Activated CD8-positive, alpha-beta T cell treated with anti-CD3 and anti-CD28 coated beads, Interleukin-2, amount 10 ng/mL, durations not matched to agents 7 days and 5 days (primary cell): Measurements from ENCODE around the gene OPA3. TPM values are rescaled to one million over a fixed set of nuclear protein-coding genes. Genes with fewer than 3 reads are reported as not detected.

Experiments
- ATAC-seq: fragments of 150-1000 bp; cut with Tn5 transposase; one replicate; pipeline ENCODE4 v1.10.0; 2021; ENCODE audit warnings: moderate library complexity
- CTCF ChIA-PET: fragments of 350-600 bp; sonication (Branson Sonifier 250); formaldehyde crosslinking; loops from one replicate; lab custom pipeline; 2021; ENCODE audit warnings: antibody characterized with exemption; lab: Charles Lee
- POLR2A ChIA-PET: fragments of 350-600 bp; sonication (Branson Sonifier 250); formaldehyde crosslinking; loops from one replicate; lab custom pipeline; 2021; ENCODE audit warnings: antibody characterized with exemption; lab: Charles Lee
- DNase-seq: peaks from one replicate; pipeline ENCODE4 v3.0.0-alpha.2; 2020
- H3K27ac Mint-ChIP-seq: one replicate; pipeline ENCODE4 v1.8.0; 2021; ENCODE audit warnings: mild to moderate bottlenecking, mixed read lengths
- H3K27me3 Mint-ChIP-seq: one replicate; pipeline ENCODE4 v1.8.0; 2021; ENCODE audit warnings: low read depth, mixed read lengths
- H3K36me3 Mint-ChIP-seq: one replicate; pipeline ENCODE4 v1.8.0; 2021; ENCODE audit warnings: low read depth, mixed read lengths
- H3K4me1 Mint-ChIP-seq: one replicate; pipeline ENCODE4 v1.8.0; 2021; ENCODE audit warnings: low read depth, mixed read lengths
- H3K4me3 Mint-ChIP-seq: one replicate; pipeline ENCODE4 v1.8.0; 2021; ENCODE audit warnings: mild to moderate bottlenecking, mixed read lengths
- H3K9me3 Mint-ChIP-seq: one replicate; pipeline ENCODE4 v1.8.0; 2022; ENCODE audit warnings: mixed read lengths; ENCODE audit not compliant: insufficient read depth
- total RNA-seq, 2 experiments: library from RNA; stranded (reverse); gene quantifications; one replicate each; pipeline ENCODE4 v1.2.3, GENCODE V29; 2021

The OPA3 gene
- total RNA-seq, 2 experiments from 2014 or later: 13.4 to 14.9 TPM

GRCh38 chr19:45528744-45529419, 55.7 kb downstream of the OPA3 start:
- CTCF ChIA-PET: interaction anchor here (0.8 kb wide), 1 partner anchor 69 kb away, joined by 4 read pairs; no protein-coding TSS in a partner anchor

DNA sequence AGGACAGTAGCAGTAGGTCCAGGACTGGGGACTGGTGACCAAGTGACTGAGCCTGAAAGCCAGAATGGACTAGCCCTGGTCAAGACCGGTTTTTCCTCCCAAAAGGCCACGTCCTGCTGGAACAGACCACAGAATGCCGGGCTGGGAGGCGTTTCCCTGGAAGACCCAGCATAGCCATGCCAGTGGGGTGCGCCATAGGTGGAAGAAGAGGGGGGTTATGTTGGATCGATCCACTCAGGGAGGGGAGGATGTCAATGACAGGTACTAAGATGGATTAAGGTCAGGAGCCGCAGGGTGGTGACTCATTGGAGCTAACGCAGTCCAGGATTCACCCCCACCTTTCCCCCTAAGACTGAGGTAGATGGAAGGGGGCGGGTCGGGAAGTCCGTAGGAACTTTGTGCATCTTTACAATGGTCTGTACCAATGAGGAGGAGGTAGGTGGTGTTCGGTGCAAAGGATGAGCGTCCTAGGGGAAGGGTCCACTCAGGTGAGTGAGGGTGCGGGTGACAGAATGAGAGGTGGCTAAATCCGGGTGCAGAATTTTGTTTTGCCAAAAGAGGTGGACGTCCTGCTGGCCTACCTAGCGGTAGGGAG, 56.4 kb downstream of the OPA3 start:
- Mint-ChIP-seq H3K9me3 (peaks cover 3% of the 10 kb centered on the region), H3K27me3 (peaks cover 2% of the 10 kb centered on the region), H3K27ac (no peak overlapping the region), H3K4me1 (peaks cover 16% of the 10 kb centered on the region), H3K36me3 (peaks cover 58% of the 10 kb centered on the region), H3K4me3 (no peak overlapping the region)
- ChIA-PET CTCF (interaction anchor here (2.9 kb wide), 1 partner anchor 29 kb away, joined by 19 read pairs; no protein-coding TSS in a partner anchor), POLR2A (no interaction called here)
- DNase-seq (no peak), ATAC-seq (no peak)

More at GRCh38 chr19:45528744-45529419, 55.7 kb downstream of the OPA3 start:
- peaks cover 2% of the 10 kb centered on the region for H3K27me3 Mint-ChIP-seq
- ATAC-seq (peak; percentile 31), DNase-seq (no peak)
- no peak overlapping the region for H3K27ac Mint-ChIP-seq
- H3K36me3 Mint-ChIP-seq: peaks cover 52% of the 10 kb centered on the region
- H3K4me1 Mint-ChIP-seq: peaks cover 10% of the 10 kb centered on the region
- no peak overlapping the region for H3K4me3 Mint-ChIP-seq
- POLR2A ChIA-PET: no interaction called here
- peaks cover 3% of the 10 kb centered on the region for H3K9me3 Mint-ChIP-seq

DNA sequence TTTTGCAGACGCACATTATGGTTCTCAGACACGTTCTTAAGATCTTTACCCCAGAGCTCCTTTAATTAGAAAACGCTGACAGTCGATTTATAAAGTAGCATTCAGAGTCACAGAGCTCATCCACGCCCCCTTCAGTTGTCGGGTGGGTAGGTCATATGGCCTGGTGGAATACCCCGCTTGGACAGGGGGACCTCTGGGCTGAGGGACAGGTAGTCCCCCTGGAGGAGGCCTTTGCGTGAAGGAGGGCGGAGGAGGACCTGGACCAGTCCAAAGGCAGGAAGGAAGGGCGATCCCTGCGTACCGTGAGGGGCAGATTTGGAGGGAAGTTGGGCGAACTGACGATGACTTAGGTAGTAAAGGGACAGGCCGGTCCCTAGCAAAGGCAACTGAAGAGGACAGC, 56.9 kb downstream of the OPA3 start:
- DNase-seq (no peak), ATAC-seq (no peak)
- Mint-ChIP-seq H3K27ac (no peak overlapping the region), H3K4me3 (no peak overlapping the region), H3K27me3 (peaks cover 2% of the 10 kb centered on the region), H3K36me3 (peaks cover 60% of the 10 kb centered on the region), H3K9me3 (peaks cover 3% of the 10 kb centered on the region), H3K4me1 (peaks cover 19% of the 10 kb centered on the region)
- ChIA-PET POLR2A (no interaction called here), CTCF (interaction anchor here (0.9 to 2.9 kb wide), 2 partner anchors 28 to 30 kb away, joined by 4 to 19 read pairs; no protein-coding TSS in a partner anchor)

DNA sequence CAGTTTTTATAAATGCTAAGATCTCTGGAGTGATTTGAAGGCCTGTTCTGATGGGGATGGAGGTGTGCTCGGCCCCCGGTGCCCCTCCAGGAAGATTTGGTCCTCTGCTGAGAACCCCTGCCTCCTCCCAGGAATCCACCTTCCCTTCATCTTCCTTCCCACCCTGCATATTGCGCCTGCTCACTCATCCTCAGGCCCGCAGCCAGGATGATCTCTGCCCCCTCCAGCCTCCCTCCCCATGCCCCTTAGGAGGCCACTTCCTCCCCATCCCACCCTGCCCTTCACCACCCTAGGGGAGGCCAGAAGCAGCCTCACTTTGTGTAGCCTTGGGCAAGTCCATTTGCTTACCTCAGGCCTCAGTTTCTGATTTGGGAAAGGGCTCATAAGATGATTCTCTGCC, 57.6 kb downstream of the OPA3 start:
- Mint-ChIP-seq H3K4me1 (peaks cover 23% of the 10 kb centered on the region), H3K36me3 (peaks cover 63% of the 10 kb centered on the region), H3K4me3 (no peak overlapping the region), H3K27me3 (peaks cover 2% of the 10 kb centered on the region), H3K9me3 (peaks cover 3% of the 10 kb centered on the region), H3K27ac (no peak overlapping the region)
- DNase-seq (no peak), ATAC-seq (no peak)
- ChIA-PET CTCF (interaction anchor here (0.6 to 2.9 kb wide), 3 partner anchors 29 to 37 kb away, joined by 3 to 19 read pairs (median 4); no protein-coding TSS in a partner anchor), POLR2A (no interaction called here)

GRCh38 chr19:45526143-45526542, 58.5 kb downstream of the OPA3 start:
- no peak for DNase-seq
- H3K4me1 Mint-ChIP-seq: peaks cover 28% of the 10 kb centered on the region
- H3K36me3 Mint-ChIP-seq: peaks cover 60% of the 10 kb centered on the region
- no peak overlapping the region for H3K27ac Mint-ChIP-seq
- H3K9me3 Mint-ChIP-seq: no peaks in the 10 kb centered on the region
- POLR2A ChIA-PET: no interaction called here
- peaks cover 2% of the 10 kb centered on the region for H3K27me3 Mint-ChIP-seq
- ATAC-seq: no peak
- H3K4me3 Mint-ChIP-seq: no peak overlapping the region
- CTCF ChIA-PET: interaction anchor here (0.6 to 2.9 kb wide), 2 partner anchors 32 to 38 kb away, joined by 3 to 19 read pairs; no protein-coding TSS in a partner anchor

DNA sequence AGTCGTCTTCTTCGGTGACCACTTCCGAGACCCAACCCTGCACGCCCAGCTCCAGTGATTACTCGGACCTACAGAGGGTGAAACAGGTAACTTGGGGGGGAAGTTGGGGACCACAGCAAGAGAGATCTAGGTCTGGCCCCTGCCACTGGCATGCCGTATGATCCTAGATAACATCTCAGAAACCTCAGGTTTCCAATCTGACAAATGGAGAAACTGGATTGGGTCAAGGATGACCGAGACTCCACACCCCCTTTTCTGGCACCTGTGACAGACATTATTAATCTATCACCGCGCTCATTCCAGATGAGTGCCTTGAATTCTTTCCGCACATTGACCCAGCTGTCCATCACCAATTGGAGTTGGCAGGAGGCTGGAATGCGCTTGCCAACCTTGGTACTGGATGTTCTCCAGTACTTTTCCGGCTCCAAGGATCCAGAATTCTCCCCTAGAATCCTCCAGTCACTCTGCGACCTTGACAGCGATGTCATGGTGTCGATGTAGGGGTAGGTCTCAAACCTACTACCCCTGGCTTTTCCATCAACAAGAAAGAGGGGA, 60.0 kb downstream of the OPA3 start:
- peaks cover 36% of the 10 kb centered on the region for H3K4me1 Mint-ChIP-seq
- no peak for ATAC-seq
- H3K27me3 Mint-ChIP-seq: peaks cover 2% of the 10 kb centered on the region
- no peak overlapping the region for H3K27ac Mint-ChIP-seq
- H3K9me3 Mint-ChIP-seq: no peaks in the 10 kb centered on the region
- POLR2A ChIA-PET: interaction anchor here (0.6 kb wide), 1 partner anchor 44 kb away, joined by 5 read pairs; no protein-coding TSS in a partner anchor
- H3K4me3 Mint-ChIP-seq: no peak overlapping the region
- CTCF ChIA-PET: interaction anchor here (0.7 to 1.0 kb wide), 4 partner anchors 9 to 168 kb away, joined by 3 to 5 read pairs (median 4); partner anchors contain the start of gene QPCTL
- no peak for DNase-seq
- H3K36me3 Mint-ChIP-seq: peaks cover 70% of the 10 kb centered on the region

DNA sequence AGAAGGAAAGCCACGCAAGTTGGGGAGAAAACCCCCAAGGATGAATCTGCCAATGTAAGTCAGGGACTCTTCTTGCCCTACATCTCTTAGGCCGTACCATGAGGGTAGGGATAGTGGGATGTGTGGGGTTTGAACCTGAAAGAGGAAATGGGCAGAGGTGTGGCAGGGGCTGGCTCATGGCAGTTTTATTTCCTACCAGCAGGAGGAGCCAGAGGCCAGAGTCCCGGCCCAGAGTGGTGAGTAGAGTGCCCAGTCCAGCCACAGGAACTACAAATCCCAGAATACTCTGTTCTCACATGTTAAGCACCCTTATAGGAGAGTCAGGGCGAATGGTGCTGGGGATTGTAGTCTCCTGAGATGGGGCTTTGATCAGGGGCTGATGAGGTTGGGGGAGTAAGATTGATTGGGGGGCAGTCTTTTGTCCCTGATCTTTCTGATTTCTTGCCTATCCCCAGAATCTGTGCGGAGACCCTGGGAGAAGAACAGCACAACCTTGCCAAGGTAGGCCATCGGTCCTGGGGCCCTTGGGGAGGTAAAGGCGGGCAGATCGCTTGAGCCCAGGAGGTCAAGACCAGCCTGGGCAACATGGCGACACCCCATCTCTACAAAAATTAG, 60.9 kb downstream of the OPA3 start:
- CTCF ChIA-PET: interaction anchor here (0.7 to 1.0 kb wide), 2 partner anchors 35 to 118 kb away, joined by 3 to 4 read pairs; no protein-coding TSS in a partner anchor
- Mint-ChIP-seq H3K36me3 (peaks cover 66% of the 10 kb centered on the region), H3K27me3 (peaks cover 2% of the 10 kb centered on the region), H3K4me3 (no peak overlapping the region), H3K4me1 (peaks cover 34% of the 10 kb centered on the region), H3K9me3 (no peaks in the 10 kb centered on the region), H3K27ac (peak overlapping the region; percentile 7)
- peak; percentile 98 for ATAC-seq
- POLR2A ChIA-PET: no interaction called here
- DNase-seq: peak; percentile 83

GRCh38 chr19:45522010-45522941, 62.3 kb downstream of the OPA3 start:
- Mint-ChIP-seq H3K4me1 (peaks cover 37% of the 10 kb centered on the region), H3K9me3 (no peaks in the 10 kb centered on the region), H3K27ac (no peak overlapping the region), H3K4me3 (no peak overlapping the region), H3K36me3 (peaks cover 64% of the 10 kb centered on the region), H3K27me3 (no peaks in the 10 kb centered on the region)
- DNase-seq (no peak), ATAC-seq (no peak)
- ChIA-PET POLR2A (no interaction called here), CTCF (interaction anchor here (0.8 to 1.0 kb wide), 2 partner anchors 36 to 121 kb away, joined by 3 to 4 read pairs; no protein-coding TSS in a partner anchor)

GRCh38 chr19:45518469-45518826, 66.2 kb downstream of the OPA3 start:
- H3K27ac Mint-ChIP-seq: peak overlapping the region; percentile 34
- peaks cover 61% of the 10 kb centered on the region for H3K4me1 Mint-ChIP-seq
- no peaks in the 10 kb centered on the region for H3K9me3 Mint-ChIP-seq
- ChIA-PET POLR2A (no interaction called here), CTCF (no interaction called here)
- H3K36me3 Mint-ChIP-seq: peaks cover 47% of the 10 kb centered on the region
- ATAC-seq (no peak), DNase-seq (no peak)
- H3K4me3 Mint-ChIP-seq: no peak overlapping the region
- no peaks in the 10 kb centered on the region for H3K27me3 Mint-ChIP-seq

GRCh38 chr19:45517641-45518468, 66.7 kb downstream of the OPA3 start:
- no peak overlapping the region for H3K4me3 Mint-ChIP-seq
- no peaks in the 10 kb centered on the region for H3K9me3 Mint-ChIP-seq
- no peak for ATAC-seq
- DNase-seq: no peak
- no peaks in the 10 kb centered on the region for H3K27me3 Mint-ChIP-seq
- POLR2A ChIA-PET: no interaction called here
- peaks cover 63% of the 10 kb centered on the region for H3K4me1 Mint-ChIP-seq
- CTCF ChIA-PET: no interaction called here
- peak overlapping the region; percentile 71 for H3K27ac Mint-ChIP-seq
- H3K36me3 Mint-ChIP-seq: peaks cover 48% of the 10 kb centered on the region
